UCSD-AML1 (cell line): ENCODE results near the gene TRMT2A.

Experiments
- DNase-seq: peaks from one replicate; lab custom pipeline; 2025; ENCODE audit not compliant: unreplicated experiment; lab: John Stamatoyannopoulos, UW

Gene TRMT2A

DNA sequence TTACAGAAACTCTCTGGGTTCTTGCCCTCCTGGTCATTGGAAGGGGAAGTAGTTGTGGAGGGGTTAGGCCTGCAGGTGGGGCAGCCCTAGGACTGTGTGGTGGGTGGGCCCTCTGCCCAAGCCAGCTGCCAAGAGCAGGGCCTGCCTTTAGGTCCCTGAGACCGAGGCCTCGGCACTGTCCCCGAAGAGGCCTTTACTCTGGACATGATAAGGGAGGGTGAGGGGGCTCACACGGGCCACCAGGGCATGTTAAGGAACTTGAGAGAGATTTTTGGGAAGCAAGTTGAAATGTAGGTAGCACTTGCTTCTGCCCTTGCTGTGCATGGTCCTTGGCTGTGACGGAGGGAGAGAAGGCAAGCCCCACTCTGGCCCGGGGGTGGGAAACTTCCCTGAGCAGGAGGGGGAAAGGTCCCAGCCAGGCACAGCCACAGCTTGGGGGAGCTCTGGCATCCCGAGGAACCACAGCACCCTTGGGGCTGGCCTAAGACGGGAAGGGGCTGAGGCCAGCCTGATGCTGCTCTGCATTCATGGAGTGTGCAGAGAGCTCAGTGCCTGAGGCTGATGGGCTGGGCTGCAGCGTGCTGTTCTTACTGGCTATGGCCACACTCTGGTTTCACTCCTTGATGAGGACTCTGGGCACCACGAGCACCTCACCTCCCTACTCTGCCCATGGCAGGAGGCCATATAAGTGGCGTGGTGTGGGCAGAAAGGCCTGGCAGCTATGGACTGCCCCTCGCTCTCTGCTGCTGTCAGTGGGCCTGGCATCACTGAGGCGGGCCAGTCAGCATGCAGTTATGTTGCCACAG is 8.9 kb downstream of the TRMT2A start:
- no peak for DNase-seq

DNA sequence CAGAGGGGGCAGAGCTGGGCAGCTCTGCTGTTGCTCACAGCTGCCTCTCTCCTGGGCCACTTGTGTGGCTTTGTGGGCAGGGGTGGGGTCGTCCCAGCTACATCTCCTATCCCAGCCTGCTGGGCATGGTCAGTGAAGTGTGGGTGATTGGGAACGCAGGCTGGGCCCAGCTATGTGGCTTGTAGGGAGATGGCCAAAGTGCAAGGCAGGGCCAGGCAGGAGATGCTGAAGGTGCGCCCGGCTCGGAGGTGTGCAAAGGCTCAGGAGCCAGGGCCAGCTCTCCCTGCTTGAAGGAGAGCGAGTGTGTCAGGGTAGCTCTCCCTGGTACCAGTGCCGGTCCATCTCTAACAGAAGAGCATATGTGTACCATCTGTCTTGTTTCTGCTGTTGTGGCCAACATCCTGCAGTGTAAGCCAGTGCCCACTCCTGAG is 9.5 kb downstream of the TRMT2A start:
- no peak for DNase-seq

DNA sequence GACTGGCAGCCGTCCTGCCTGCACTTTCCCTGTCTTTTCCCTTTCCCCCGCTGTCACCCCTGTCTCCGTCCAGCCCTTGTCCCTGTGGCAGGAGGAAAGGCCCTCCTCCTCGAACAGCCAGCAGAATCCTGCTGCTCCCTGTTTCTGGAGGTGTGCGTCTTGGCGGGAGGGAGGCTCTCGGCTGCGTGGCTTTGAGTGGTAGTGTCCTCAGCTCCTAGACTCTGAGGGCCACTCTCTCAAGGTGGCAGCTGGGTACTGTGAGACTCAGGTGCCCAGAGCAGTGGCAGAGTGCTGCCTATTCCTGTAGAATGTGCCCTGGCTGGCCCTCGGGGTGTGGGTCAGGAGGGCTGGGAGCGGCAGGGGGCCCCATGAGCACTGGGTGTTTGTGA is 10.2 kb downstream of the TRMT2A start:
- DNase-seq = no peak

GRCh38 chr22:20106205-20106848 is 10.7 kb downstream of the TRMT2A start:
- no peak for DNase-seq

DNA sequence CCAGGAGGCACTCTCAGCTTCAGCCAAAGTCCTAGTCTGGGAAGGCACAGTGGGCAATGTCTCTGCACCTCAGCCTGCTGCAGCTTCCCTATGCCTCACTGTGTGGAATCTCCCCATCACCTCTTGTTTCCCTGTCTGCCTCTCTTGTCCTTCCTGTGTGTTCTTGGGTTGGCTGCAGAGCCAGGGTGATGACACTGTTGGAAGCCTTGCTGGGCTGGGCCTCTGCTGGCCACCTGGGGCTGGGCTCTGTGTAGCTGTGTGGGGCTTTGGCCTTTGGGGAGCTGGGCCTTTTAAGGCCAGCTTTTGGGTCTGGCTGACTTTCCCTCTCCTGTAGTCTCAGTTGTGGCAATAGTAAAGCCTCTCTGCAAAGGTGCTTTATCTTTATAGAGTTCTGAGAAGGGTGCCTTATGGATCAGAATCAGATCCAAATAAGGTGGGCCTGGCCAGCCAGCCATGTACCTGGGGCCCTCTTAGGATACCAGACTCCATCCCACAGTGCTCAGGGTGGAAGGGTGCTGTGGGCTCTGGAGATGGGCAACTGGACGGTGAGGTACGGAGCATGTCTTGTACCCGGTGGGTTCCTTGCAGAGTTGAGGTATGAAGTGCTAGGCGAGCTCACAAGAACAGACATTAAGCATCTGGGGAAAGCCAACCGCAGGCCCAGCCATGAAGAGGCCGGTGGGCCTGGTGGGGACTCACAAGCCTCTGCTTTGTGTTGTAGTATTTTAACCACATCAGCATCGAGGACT is 11.4 kb downstream of the TRMT2A start:
- no peak for DNase-seq

DNA sequence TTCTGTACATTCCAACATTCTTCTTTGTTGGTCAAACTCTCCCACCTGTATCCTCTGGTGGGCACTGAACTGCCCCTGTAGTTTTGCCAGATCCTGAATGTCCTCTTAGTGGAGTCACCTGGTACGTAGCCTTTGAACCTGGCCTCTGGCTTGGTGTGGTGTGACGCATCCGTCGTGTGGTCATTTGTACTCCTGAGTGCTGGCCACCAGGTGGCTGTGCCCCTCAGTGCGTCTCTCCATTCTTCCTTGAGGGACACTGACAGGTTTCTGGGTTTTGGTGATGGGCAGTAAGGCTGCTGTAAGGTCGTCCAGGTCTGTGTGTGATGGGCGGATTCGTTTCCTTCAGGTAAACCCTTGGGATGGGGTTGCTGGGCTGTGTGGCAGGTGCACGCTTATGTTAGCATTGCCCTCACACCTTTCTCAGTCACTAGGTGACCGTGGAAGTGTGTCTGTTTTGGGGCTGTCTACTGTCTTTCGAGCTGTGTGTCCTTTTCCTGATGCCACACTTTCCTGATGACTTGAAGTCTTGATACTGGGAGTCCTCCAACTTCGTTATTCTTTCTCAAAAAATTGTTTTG is 14.7 kb downstream of the TRMT2A start:
- no peak for DNase-seq

- DNase-seq = no peak
Observed at GRCh38 chr22:20101638-20102037, 15.4 kb downstream of the TRMT2A start.

GRCh38 chr22:20099099-20099711 is 17.8 kb downstream of the TRMT2A start:
- DNase-seq = no peak

DNA sequence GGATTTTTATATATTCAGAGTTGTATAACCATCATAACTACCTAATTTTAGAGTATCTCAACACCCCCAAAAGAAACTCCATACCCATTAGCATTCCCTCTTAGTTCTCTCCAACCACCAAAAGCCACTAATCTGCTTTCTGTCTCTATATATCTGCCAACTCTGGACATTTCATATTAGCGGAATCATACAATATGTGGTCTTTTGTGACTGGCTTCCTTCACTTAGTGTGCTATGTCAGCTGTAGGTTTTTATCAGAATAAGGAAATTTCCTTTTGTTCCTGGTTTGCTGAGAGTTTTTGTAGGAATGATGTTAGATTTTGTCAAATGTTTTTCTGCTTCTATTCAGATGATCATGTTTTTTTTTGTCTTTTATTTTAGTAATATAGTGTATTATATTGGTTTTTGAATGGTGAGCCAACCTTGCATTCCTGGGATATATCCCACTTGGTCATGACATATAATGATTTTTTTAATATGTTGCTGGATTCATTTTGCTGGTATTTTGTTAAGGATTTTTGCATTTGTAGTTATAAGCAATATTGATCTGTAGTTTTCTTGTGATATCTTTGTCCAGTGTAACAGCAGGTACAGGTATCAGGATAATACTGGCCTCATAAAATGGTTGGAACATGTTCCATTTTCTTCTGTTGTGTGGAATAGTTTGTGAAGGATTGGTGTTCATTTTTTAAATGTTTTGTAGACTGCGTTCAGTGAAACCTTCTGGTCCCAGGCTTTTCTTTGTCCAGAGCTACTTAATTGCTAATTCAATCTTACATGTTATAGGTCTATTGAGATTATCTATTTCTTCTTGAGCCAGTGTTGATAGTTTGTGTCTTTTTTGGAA is 20.2 kb downstream of the TRMT2A start:
- no peak for DNase-seq

GRCh38 chr22:20095521-20095920 is 21.5 kb downstream of the TRMT2A start:
- no peak for DNase-seq

- DNase-seq = no peak
Observed at GRCh38 chr22:20094197-20094807, 22.7 kb downstream of the TRMT2A start.

DNA sequence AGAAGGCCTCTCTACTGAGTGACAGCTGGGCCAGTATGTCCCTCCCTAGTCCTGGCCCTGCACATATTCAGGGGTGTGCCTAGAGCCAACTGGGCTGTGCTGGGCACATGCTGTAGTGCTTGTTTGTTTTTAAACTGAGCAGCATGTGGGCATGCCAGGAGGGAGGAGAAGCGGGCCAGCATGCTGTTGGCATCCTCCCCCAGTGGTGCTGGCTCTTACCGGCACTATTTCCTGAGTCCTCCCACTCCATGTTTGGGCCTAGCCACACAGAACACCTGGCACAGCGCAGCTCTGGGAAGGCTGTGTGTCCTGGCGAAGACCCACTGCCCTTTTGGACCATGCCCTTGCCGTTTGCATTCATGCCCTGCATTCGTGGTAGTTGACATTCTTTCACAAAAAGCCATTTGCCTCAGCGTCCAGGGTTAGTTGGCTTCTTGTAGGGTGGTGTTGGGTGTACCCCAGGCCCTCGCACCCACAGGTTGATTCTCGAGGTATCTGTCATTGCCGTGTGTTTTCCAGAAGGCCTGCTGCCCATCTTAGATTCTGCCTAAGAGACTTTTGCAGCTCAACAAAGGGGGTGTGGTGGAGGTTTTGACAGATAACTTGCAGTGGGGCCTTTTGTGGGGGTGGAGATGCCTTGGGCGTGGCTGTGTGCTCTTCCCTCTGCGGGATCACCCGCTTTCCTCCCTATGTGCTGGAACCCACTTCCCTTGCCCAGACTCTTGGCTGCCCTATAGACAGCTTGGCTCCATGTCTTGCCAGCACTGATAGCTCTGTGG is 23.4 kb downstream of the TRMT2A start:
- DNase-seq = no peak

DNA sequence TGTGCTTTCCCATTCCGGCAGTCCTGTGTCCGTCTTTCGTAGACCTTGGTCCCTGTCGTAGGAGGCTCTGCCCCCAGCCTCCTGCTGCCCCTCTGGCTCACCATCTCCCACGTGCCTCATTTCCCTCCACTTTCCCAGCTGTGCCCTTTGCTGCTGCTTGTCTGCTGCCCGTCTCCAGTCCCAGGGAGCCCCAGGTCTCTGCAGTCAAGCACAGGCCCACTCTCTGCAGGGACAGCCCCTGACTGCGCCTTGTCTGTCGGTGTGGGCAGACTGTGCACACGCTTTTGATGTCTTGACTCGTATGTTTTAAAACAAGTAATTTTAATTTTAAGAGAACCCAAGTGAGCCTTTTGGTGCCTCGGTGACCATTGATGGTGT is 24.6 kb downstream of the TRMT2A start:
- no peak for DNase-seq

DNA sequence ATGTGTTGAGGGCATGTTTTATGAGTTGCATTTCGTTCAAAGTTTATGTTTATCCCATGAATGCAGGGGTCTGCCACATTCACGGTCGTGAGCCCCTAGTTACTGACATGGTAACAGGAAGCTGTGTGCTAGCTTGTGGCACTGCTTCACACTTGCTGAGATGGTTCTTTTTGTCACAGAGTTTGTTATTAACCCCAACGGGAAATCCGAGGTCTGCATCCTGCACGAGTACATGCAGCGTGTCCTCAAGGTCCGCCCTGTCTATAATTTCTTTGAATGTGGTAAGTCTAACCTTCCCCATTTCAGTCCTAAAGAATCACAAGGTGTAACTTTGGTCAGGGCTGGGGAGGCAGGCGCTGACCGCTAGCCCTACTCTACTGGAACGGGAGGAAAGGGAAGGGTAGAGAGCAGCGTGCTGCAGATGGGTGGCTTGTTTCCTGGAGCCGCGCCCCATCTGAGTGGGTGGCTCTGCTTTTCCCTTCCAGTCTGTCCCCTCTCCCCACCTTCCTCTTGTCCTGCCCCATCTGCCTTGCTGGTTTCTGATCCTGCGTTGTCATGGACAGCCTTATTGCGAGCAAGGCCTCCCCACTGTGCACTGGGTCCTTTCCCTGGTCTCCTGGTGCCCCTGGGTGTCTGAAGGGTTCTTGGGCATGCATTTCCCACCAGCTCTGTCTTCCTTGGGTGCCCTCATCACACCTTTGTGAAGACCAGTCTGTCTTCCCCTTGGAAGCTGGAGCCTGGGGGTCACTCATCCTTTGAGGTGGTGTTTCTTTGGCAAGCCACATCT is 25.1 kb downstream of the TRMT2A start:
- no peak for DNase-seq

GRCh38 chr22:20090730-20091240 is 26.2 kb downstream of the TRMT2A start:
- DNase-seq = no peak

DNA sequence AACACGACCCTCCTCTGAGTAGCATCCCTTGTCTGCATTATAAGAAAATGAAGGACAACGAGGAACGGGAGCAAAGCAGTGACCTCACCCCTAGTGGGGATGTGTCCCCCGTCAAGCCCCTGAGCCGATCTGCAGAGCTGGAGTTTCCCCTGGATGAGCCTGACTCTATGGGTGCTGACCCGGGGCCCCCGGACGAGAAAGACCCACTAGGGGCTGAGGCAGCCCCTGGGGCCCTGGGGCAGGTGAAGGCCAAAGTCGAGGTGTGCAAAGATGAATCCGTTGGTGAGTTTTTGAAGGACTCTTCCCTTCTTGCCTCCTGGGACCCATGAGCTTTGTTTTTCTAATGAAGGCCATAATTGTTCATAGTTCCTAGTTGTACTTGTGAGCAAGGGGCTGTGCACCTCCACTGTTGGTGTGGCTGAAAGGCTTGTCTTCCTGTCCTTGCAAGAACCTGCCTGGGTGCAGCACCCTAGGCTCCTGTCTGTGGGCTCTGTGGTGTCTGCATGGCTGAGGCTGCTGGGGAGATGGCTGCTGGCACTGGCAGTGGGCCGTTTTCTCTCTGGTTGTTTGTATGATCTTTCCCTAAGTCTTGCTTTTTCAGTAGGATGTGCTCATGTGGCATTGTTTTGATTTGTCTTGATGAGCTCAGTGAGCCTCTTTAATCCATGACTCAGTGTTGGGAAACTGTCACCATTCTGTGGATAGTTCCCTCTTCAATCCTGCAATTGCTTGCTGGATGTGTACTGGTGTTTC is 26.9 kb downstream of the TRMT2A start:
- DNase-seq = no peak

GRCh38 chr22:20089226-20089976 is 27.6 kb downstream of the TRMT2A start:
- DNase-seq = no peak
